Liver (tissue), 9 donors: ENCODE data around the gene SERPINA5. TPM values are rescaled to one million over a fixed set of nuclear protein-coding genes. Genes with fewer than 3 reads are reported as not detected.

Experiments used
- DNase-seq: peaks from one replicate; pipeline ENCODE4 v3.0.0-alpha.2; 2017; ENCODE audit warnings: low spot score
- H3K27ac ChIP-seq, 2 donors: one replicate each; pipeline ENCODE4 v1.7.0; 2013; ENCODE audit warnings: inconsistent platforms in 2 of 2, low read length in 2 of 2, control low read depth in 1 of 2, low read depth in 1 of 2, mild to moderate bottlenecking in 1 of 2
- H3K27me3 ChIP-seq, 4 donors: one replicate each; pipeline versions ENCODE4 v1.6.1 to v1.7.0; 2013; ENCODE audit warnings: low read length in 3 of 4, inconsistent platforms in 1 of 4, mild to moderate bottlenecking in 1 of 4, moderate library complexity in 1 of 4; ENCODE audit not compliant: control insufficient read depth in 4 of 4, insufficient read depth in 4 of 4
- H3K36me3 ChIP-seq, 4 donors: one replicate each; pipeline versions ENCODE4 v1.6.1 to v1.7.0; 2013; ENCODE audit warnings: low read length in 3 of 4, mild to moderate bottlenecking in 3 of 4, low read depth in 1 of 4, moderate library complexity in 1 of 4; ENCODE audit not compliant: control insufficient read depth in 4 of 4, insufficient read depth in 3 of 4
- H3K4me1 ChIP-seq, 4 donors: one replicate each; pipeline versions ENCODE4 v1.6.1 to v1.7.0; 2013; ENCODE audit warnings: low read length in 3 of 4, mild to moderate bottlenecking in 3 of 4, moderate library complexity in 1 of 4; ENCODE audit not compliant: control insufficient read depth in 4 of 4, insufficient read depth in 4 of 4
- H3K4me3 ChIP-seq, 3 donors: one replicate each; pipeline versions ENCODE4 v1.6.1 to v1.7.0; 2013; ENCODE audit warnings: low read length in 3 of 3, control low read depth in 1 of 3, low read depth in 1 of 3, mild to moderate bottlenecking in 1 of 3
- H3K9ac ChIP-seq, 2 donors: one replicate each; pipeline ENCODE4 v1.7.0; 2013; ENCODE audit warnings: low read length in 2 of 2, mild to moderate bottlenecking in 2 of 2, moderate library complexity in 2 of 2, control low read depth in 1 of 2, low read depth in 1 of 2
- H3K9me3 ChIP-seq, 4 donors: one replicate each; pipeline versions ENCODE4 v1.6.1 to v1.7.0; 2013; ENCODE audit warnings: low read length in 3 of 4; ENCODE audit not compliant: control insufficient read depth in 4 of 4
- ATF3 ChIP-seq: IDR thresholded peaks from 2 replicates; pipeline ENCODE4 v1.6.1; 2016; ENCODE audit warnings: antibody characterized with exemption
- EGR1 ChIP-seq, 2 donors: IDR thresholded peaks; 2 replicates each; pipeline ENCODE4 v1.6.1; 2016 to 2018; ENCODE audit warnings: antibody characterized with exemption in 2 of 2, low read depth in 2 of 2
- FOXA1 ChIP-seq: IDR thresholded peaks from 2 replicates; pipeline ENCODE4 v1.6.1; 2016; ENCODE audit warnings: antibody characterized with exemption
- FOXA2 ChIP-seq: IDR thresholded peaks from 2 replicates; pipeline ENCODE4 v1.6.1; 2016; ENCODE audit warnings: antibody characterized with exemption
- GABPA ChIP-seq, 2 donors: IDR thresholded peaks in 1 of 2; conservative IDR thresholded peaks in 1 of 2; 2 replicates each; pipeline ENCODE4 v1.6.1; 2016; ENCODE audit warnings: antibody characterized with exemption in 2 of 2, mild to moderate bottlenecking in 1 of 2, moderate library complexity in 1 of 2
- HNF4A ChIP-seq, 2 donors: conservative IDR thresholded peaks; 2 replicates each; pipeline ENCODE4 v1.6.1; 2016; ENCODE audit warnings: antibody characterized with exemption in 2 of 2, mild to moderate bottlenecking in 2 of 2
- HNF4G ChIP-seq: IDR thresholded peaks from 2 replicates; pipeline ENCODE4 v1.6.1; 2016; ENCODE audit warnings: antibody characterized with exemption
- JUND ChIP-seq, 2 donors: IDR thresholded peaks; 2 replicates each; pipeline ENCODE4 v1.6.1; 2016; ENCODE audit warnings: antibody characterized with exemption in 2 of 2
- NR2F2 ChIP-seq: IDR thresholded peaks from 2 replicates; pipeline ENCODE4 v1.6.1; 2016; ENCODE audit warnings: antibody characterized with exemption
- RAD21 ChIP-seq, 2 donors: IDR thresholded peaks; 2 replicates each; pipeline ENCODE4 v1.6.1; 2016; ENCODE audit warnings: antibody characterized with exemption in 2 of 2, mild to moderate bottlenecking in 2 of 2
- REST ChIP-seq: IDR thresholded peaks from 2 replicates; pipeline ENCODE4 v1.6.1; 2016; ENCODE audit warnings: antibody characterized with exemption, mild to moderate bottlenecking
- RXRA ChIP-seq, 2 donors: IDR thresholded peaks; 2 replicates each; pipeline ENCODE4 v1.6.1; 2017 to 2018; ENCODE audit warnings: antibody characterized with exemption in 2 of 2, mild to moderate bottlenecking in 1 of 2
- SP1 ChIP-seq: IDR thresholded peaks from 2 replicates; pipeline ENCODE4 v1.6.1; 2018; ENCODE audit warnings: antibody characterized with exemption, mild to moderate bottlenecking
- TAF1 ChIP-seq: conservative IDR thresholded peaks from 2 replicates; pipeline ENCODE4 v1.6.1; 2016; ENCODE audit warnings: antibody characterized with exemption, mild to moderate bottlenecking
- YY1 ChIP-seq: IDR thresholded peaks from 2 replicates; pipeline ENCODE4 v1.6.1; 2016; ENCODE audit warnings: antibody characterized with exemption, mild to moderate bottlenecking
- ZBTB33 ChIP-seq: IDR thresholded peaks from 2 replicates; pipeline ENCODE4 v1.6.1; 2016; ENCODE audit warnings: antibody characterized with exemption
- WGBS: extraction: QIAGEN DNeasy Blood & Tissue Kit; methylation state at CpG from one replicate; pipeline ENCODE4 v1.1.7; 2013; 5-methylcytosine and 5-hydroxymethylcytosine counted together
- polyA plus RNA-seq, 2 donors: library from polyadenylated mRNA; stranded (reverse) in 1 of 2; unstranded in 1 of 2; fragments of 200-250 nt in 1 of 2; fragments of >200 nt in 1 of 2; fragmentation: Nextera tagmentation in 1 of 2; extraction: Ambion mirVana in 1 of 2; gene quantifications; one replicate each; pipeline versions ENCODE4 v1.2.1 to v1.2.3, GENCODE V29; 2013 to 2015
- total RNA-seq, 2 donors: library from RNA; depleted of rRNA; stranded (reverse); fragments of >200 nt; gene quantifications; one replicate each; pipeline ENCODE4 v1.2.3, GENCODE V29; 2014
- TF ChIP-seq, protein P1 (sequence below): IDR thresholded peaks from 2 replicates; pipeline ENCODE4 v1.6.1; 2016; ENCODE audit warnings: antibody characterized with exemption
- TF ChIP-seq, protein P2 (sequence below): fragments of 150-350 bp; IDR thresholded peaks from 2 replicates; pipeline ENCODE4 v1.5.1; 2017; ENCODE audit warnings: improper control_type of control experiment, low read depth, low read length; ENCODE audit not compliant: missing input control
- donor health status: healthy.
- donor health status: healthy.
- donor health status: healthy.
- donor health status: healthy.
- donor health status: healthy.

SERPINA5 gene
- total and polyA plus RNA-seq, 4 donors = 37.0 to 250 (median 84.0) TPM

GRCh38 chr14:94559638-94560290 lies 21.5 kb upstream of the SERPINA5 start (continued):
- TF ChIP-seq REST = no peak
- TF ChIP-seq NR2F2 = no peak
- TF ChIP-seq FOXA2 = peak; percentile 14

DNA sequence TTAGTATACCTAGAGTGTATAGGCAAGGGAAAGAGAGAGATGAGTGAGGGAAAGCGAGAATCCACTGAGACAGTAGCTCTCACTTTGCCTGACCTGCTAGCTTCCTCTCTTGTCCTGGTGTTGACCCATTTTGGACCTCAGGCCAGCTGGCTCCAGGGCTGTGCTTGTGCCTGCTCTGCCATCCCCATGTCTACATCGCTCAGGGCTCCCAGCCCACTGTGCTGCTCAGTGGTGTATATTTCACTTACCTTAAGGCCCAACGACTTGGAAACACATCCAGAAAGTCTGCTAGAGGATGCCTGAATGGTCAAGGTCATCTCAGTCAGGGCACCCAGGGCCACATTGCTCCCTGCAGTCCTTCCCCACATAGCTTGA lies 20.9 kb upstream of the SERPINA5 start:
- Histone ChIP-seq H3K27me3 (no peaks in the 10 kb centered on the region), H3K27ac (peak overlapping the region; percentile 10 to 41), H3K9me3 (no peaks in the 10 kb centered on the region), H3K4me3 (no peak overlapping the region), H3K9ac (no peak overlapping the region), H3K36me3 (peaks cover 0 to 5% (median 2%) of the 10 kb centered on the region in 4 donors), H3K4me1 (peaks cover 25 to 64% (median 58%) of the 10 kb centered on the region in 4 donors)
- WGBS = 43% methylated on average over 3 of the region's 3 CpGs
- DNase-seq = no peak
- TF ChIP-seq HNF4G (no peak), JUND (IDR thresholded peaks at IDR 0.05) (no peak), EGR1 (IDR thresholded peaks at IDR 0.05; ENCODE audit: low read depth in 2 of 2) (no peak), ZBTB33 (no peak), GABPA (IDR thresholded peaks at IDR 0.05 in 1 of 2, conservative IDR thresholded peaks at IDR 0.05 in 1 of 2) (no peak), ATF3 (no peak), YY1 (no peak), HNF4A (conservative IDR thresholded peaks at IDR 0.05) (no peak), NR2F2 (no peak), RAD21 (IDR thresholded peaks at IDR 0.05) (no peak), FOXA2 (no peak), TAF1 (no peak), REST (no peak), FOXA1 (no peak), SP1 (no peak), RXRA (IDR thresholded peaks at IDR 0.05) (no peak)
- TF ChIP-seq, protein P1, sequence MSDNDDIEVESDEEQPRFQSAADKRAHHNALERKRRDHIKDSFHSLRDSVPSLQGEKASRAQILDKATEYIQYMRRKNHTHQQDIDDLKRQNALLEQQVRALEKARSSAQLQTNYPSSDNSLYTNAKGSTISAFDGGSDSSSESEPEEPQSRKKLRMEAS = no peak
- TF ChIP-seq, protein P2, sequence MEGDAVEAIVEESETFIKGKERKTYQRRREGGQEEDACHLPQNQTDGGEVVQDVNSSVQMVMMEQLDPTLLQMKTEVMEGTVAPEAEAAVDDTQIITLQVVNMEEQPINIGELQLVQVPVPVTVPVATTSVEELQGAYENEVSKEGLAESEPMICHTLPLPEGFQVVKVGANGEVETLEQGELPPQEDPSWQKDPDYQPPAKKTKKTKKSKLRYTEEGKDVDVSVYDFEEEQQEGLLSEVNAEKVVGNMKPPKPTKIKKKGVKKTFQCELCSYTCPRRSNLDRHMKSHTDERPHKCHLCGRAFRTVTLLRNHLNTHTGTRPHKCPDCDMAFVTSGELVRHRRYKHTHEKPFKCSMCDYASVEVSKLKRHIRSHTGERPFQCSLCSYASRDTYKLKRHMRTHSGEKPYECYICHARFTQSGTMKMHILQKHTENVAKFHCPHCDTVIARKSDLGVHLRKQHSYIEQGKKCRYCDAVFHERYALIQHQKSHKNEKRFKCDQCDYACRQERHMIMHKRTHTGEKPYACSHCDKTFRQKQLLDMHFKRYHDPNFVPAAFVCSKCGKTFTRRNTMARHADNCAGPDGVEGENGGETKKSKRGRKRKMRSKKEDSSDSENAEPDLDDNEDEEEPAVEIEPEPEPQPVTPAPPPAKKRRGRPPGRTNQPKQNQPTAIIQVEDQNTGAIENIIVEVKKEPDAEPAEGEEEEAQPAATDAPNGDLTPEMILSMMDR = no peak
